Transverse colon (tissue), 4 donors: ENCODE measurements around the gene MEPCE.

Experiments
- CTCF ChIP-seq, 5 experiments: fragments of 200-600 bp in 3 of 5; fragments of 450-650 bp in 2 of 5; sonication (generic) in 3 of 5; IDR thresholded peaks; 1 replicate in 2 of 5; 2 replicates in 3 of 5; pipeline ENCODE4 v1.5.1; 2016 to 2017; ENCODE audit warnings: antibody characterized with exemption in 5 of 5, inconsistent platforms in 3 of 5, mild to moderate bottlenecking in 2 of 5, moderate library complexity in 1 of 5
- EP300 ChIP-seq: sonication (generic); formaldehyde crosslinking; IDR thresholded peaks from one replicate; pipeline ENCODE4 v1.6.1; 2017; ENCODE audit warnings: antibody characterized with exemption, low read depth
- POLR2A ChIP-seq: fragments of 450-650 bp; IDR thresholded peaks from one replicate; pipeline ENCODE4 v1.6.1; 2016; ENCODE audit warnings: antibody characterized with exemption, mild to moderate bottlenecking, moderate library complexity
- POLR2AphosphoS5 ChIP-seq, 3 donors: sonication (generic); formaldehyde crosslinking; IDR thresholded peaks; one replicate each; pipeline ENCODE4 v1.6.1; 2016; ENCODE audit warnings: antibody characterized with exemption in 3 of 3

- TF ChIP-seq CTCF (IDR thresholded peaks at IDR 0.05) (no peak), EP300 (no peak), POLR2A (no peak), POLR2AphosphoS5 (IDR thresholded peaks at IDR 0.05) (no peak)
Observed at GRCh38 chr7:100423315-100423714, 6.3 kb upstream of the MEPCE start.
